CD1c-positive myeloid dendritic cell (primary cell): Measurements from ENCODE around the gene LSAMP.

Experiments
- DNase-seq: peaks from one replicate; pipeline ENCODE4 v3.0.0-alpha.2; 2016; ENCODE audit errors: extremely low spot score

The LSAMP gene

DNA sequence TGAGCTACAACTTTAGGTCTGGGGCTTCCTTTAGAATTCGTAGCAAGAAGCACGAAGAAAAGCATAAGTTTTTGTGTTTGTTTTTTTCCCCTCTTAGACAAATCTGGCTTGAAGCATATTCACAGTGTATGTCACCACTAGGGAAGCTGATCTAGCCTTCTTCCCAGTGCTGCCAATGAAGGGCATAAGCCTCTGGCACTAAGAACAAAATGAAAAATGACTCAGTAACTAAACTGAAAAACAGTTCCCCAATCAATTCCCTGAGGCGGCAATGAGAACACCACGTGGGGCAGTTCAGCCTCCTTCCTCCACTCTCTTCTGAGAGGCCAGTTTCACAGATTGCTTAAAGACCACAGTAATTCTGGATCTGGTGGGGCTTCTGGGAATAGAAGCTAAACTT is 483.9 kb downstream of the LSAMP start:
- no peak for DNase-seq

DNA sequence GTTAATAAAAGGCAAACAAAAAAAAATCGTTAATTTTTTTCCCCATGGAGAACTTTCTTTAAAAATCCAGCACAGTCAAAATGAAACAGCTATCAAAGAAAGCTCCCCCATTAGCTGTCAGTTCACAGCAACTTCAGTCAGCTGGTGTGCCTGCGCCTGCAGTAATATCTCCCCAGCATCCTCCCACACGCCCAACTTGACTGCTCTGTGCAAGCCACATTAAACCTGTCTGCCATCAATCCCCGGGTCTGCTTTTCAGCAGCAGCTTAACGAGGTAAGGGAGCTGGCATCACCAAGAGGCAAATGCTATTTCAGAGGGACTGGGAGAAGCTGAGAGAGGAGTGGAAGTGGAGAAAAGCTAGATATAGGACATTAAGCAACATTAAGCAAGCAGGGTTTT is 484.5 kb downstream of the LSAMP start:
- no peak for DNase-seq

DNA sequence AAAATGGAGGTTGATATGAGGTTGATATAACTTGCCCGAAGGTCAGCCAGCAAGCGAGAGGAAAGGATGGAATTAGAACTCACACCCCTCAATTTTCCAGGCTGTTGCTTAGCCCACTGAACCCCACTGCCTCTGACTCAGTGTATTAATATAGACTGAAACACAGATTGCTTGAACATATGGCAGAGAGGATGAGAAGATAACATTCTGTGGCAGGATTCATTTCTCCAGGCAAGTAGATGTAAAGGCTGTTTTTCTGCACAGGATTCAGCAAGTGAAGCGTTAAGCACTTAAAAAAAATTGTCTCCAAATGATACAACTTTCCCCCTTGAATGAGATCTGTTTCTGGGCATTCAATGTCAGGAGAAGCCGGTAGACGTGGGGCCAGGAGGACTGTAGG is 486.8 kb downstream of the LSAMP start:
- DNase-seq = no peak

DNA sequence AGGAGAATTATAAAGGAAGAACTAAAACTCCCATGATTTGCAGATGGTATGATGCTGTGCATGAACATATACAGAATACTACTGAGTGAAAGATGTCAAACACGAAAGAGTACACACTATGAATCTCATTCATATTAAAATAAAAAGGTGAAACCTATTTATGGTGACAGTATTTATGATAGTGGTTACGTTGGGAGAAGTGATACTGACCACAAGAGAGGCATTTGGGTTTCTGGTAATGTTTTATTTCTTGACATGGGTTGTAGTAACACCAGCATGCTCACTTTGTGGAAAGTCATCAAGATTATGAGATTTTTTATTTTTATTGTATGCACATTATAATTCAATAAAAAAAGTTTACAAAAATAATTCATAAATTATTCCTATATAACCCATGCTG is 498.0 kb downstream of the LSAMP start:
- DNase-seq = no peak

DNA sequence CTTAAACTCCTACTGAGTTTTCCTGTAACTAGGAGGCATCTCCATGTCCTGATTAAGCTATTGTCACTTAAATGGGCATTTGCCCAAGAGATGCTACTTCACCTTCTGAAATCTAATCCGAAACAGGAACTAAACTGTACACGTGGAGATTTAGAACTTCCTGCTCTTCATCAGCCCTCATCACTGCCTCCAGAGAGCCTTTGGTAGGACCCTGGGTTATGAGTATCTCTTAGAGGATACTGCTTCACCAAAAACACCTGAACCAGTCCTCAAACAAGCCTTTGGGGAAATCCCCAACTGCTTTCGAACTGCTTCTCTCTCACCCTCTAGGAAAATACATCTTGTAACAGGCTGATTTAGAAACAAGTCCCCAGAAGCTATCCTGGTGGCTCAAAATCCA is 501.7 kb downstream of the LSAMP start:
- no peak for DNase-seq

DNA sequence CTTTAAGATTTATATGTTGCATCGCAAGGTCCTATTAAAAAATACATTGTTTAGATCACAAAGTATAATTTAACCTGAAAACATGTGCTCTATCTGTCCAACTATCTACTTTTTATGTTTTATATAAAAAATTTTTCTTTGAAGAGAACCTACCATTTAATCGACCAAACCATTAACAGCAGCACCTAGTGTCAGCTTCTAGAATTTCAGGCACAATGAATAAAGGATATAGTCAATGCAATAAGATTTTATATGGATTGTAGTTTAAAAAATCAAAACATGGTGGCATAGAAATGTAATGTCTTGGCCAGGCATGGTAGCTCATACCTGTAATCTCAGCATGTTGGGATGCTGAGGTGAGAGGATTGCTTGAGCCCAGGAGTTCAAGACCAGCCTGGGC is 508.2 kb downstream of the LSAMP start:
- no peak for DNase-seq

DNA sequence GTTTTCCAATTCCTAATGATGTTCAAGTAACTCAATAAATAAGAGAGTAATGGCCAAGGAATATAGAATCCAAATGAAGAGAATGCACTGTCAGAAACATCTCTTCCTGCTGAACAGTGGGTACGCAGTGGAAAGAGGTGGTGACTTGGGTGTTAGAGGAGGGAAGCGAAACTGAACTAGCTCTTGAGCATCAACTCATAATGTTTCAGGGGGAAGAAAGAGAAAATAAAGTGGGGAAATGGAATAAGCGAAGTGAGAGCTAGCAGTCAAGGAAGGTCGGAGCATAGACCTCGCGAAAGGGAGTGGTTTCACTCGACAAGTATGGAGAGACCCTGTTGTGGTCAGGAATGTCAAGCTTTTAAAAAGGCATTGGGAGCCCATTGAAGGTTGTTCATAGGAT is 512.5 kb downstream of the LSAMP start:
- DNase-seq = no peak

DNA sequence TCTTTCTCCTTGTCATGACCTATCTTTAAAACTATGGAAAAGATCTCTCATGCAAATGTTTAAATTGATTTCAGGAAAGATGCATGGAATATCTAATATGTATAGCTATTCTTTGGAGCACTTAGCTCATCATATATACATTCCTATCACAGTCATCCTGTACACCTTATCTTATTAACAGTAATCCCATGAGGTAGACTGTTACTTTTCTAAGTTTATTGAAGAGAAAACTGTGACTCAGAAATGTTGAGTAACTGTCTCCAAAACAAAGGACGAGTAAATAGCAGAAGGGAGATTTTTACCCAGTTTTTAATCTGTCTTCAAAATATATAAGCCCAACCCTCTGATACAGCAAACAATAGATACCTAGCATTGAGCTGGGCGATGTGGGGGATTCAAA is 513.7 kb downstream of the LSAMP start:
- no peak for DNase-seq

DNA sequence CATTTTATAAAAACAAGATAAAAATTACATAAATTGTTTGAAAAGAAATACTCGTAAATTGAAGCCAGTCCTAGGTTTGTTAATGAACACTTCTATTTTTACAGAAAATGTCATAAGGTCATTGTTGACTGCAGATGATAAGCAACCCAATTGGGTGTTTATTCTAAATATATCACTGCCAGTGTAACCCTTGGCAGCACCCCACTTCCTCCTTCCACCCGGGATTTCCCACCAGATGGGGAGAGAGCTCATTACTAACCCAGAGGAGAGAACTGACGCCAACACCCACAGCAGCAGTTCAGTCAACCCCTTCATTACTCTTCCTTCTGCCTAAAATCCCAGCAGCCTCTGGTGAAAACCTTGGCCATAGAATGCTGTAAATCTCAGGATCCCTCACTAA is 514.4 kb downstream of the LSAMP start:
- DNase-seq = no peak

DNA sequence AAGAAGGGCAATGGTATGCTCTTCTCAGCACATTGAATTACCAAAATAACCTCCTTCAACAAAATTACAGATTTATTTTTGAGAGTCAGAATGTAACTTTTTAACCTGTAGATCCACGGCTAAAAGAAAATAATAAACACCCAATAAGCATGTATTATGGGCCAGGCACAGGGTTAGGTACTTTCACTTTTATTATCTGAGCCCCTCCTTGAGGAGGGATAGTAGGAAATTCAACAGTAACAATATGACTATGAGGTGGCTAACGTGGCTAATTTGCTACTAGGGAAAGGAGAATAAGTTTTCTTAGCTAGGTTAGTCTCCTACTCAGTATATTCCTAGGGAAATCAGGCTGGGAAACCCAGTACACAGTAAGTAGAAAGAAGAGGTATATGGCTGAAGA is 515.1 kb downstream of the LSAMP start:
- no peak for DNase-seq

DNA sequence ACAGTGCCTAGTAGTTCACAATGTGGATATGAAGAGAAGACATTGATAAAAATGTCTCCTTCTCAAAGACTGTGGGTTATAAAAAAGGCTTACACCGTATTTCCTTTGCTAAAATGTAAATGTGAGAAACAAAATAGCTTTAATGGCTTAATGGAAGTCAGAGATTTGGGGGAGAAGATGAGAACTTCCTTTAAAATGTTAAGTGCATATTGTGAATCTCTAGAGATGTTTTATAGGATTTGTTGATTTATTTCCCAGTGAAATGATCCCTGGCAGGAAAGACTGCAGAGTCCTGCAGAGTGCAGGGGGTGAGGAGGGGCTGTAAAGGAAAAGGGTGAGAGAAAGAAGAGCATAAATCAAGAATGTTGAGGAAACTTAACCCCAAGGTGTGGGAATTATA is 516.9 kb downstream of the LSAMP start:
- no peak for DNase-seq

DNA sequence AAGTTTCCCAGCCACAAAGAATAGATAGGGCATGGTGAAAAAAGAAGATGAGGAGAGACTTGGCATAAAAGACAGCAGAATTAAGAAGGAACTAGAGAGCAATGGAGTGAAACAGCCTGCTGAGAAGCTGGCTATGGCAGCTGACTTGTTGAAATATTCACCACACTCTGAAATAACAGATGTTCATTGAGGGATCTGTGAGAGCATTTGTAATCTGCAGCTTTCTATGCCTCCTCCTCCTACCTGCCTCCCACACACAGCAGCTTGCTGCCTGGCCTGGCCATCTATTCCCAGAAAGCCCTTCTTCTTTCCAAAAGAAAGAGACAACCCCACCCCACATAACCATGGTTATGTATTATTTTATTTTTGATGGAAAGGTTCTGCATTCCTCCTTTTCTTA is 518.1 kb downstream of the LSAMP start:
- DNase-seq = no peak

DNA sequence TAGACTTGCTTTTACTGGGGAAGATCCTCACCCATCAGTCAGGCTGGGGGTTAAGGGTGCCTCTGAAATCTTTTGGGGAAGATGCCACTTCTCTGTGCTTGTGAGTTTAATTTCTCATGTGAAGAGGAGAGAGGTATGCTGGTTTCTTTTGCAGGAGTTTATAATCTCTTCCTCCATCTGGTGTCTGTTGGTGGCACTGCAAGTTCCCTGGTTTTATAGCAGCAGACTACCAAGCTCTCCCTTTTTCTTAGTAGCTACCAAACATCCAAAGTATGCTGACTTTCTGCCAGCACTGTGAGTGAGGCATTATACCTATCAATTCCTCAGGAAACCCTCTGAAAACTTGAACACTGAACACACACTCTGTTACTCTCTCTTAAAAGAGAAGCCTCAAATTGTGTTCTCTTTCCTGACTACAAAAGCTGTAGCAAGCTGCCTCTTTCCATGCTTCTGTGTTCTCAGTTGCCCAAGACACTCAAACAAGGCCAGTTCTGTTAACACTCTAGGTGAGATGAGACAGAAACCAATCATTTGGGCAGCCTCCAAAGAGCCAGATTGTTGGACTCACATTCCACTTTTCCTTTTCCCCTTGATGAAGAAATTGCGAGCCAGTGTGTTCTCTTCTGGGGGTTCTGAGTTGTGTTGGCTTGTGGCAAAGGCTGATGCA is 522.5 kb downstream of the LSAMP start:
- no peak for DNase-seq

DNA sequence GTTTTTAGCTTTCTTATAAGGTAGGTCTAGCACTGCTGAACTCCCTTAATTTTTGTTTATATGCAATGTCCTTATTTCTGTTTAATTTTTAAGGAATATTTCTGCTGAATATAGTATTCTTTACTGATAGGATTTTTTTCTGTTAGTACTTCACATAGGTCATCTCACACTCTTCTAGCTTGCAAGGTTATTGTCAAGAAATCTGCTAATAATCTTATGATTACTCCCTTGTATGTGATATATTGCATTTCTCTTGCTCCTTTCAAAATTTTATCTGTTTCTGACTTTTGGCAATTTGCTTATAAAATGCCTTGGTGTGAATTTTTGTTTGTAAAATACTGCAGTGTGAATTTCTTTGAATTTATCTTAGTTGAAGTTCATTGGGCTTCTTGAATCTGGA is 523.6 kb downstream of the LSAMP start:
- no peak for DNase-seq

DNA sequence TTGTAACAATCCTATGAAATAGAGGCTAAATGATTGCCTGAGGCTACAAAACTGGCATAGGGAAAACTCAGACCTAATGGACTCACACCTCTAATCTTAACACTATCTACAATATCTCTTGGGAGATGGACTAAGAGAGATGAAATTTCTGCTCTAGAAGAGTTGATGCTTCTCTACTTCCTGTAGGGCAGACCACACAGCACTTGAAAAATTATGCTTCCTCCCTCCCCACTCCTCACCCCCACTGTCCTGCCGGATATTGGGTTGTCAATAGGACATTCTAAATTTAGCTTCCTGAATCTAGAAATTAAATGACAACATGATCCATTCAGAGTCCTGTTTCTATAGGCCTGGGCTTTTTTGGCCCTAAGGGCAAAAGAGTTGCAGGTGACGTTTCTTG is 526.4 kb downstream of the LSAMP start:
- no peak for DNase-seq

DNA sequence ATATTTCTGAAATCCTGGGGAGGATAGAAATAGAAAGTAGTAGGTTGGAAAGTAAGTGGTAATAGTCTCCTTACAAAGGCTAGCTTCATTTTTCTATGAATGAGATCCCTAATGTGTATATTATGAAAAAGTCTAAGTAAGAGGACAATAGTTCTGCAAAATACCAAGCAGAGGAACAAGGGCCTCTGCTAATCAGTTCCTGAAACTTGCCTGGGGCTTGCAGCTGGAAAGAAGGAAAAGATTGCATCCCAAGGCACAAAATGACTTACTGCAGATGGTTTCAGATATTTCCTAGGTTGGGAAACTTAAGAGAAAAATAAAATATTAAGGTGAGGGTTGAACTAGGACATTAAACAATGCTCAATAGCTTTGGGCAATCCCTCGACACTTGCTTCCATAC is 528.4 kb downstream of the LSAMP start:
- DNase-seq = no peak

DNA sequence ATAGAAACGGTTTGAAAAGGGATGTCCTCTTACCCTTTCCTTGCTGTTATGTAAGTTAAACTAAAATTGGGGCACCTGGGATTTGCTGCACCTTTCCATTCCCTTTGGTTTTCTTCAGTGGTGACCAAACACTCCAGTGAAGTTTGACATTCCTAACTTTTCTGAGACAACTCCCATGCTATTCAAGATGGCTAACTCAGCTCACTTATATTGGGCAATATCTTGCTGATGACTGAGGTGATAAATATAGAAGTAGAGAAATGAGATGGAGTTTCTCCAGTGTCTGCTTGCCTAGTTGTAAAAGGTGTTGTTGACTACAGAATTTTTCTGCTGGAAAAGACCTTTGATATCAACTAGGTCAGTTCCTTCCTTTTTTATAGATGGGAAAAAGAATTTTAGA is 530.2 kb downstream of the LSAMP start:
- no peak for DNase-seq

DNA sequence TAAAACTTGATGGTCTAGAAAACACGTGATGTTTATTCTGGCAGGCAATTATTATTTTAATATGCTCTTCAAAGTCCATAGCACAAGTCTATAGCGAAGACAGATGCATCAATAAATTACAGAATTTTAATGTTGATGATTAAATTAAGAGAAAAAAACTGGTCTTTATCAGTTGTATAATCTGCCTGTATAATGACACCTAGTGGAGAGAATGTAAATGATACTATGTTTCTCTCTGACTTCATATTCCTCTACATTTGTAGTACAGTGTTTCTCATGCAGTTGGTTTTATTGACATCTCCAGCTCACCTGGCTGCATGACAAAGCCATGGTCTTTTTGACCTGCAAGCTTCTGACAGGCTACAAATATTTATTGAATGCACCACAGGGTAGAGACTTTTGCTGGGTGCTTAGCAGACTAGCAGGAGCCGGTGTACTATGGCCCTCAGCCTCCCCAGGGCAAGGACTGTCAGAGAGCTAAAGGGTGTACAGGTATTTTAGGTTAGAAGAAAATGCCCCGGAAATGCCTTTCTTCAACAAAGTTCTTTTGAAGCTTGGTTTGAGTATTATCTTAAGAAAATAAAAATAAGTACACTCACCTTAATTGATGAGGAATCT is 532.1 kb downstream of the LSAMP start:
- DNase-seq = no peak

DNA sequence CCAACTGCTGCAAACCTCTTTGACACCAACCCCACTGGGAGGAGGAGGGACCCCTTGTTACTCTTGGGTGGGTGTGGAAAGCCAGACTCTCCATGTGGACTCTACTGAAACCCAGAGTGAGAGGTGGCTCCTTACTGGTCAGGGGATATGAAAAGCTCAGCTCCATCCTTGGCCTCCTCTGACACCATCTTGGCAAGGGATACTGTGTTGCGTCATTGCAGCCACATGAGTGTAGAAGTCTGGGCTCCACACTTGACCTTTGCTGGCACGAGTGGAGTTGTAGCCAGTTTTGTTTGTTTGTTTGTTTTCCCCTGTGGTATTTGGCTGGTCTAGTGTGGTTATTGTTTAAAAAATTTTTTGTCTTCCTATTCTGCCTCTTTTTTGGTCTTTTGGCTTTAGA is 532.9 kb downstream of the LSAMP start:
- DNase-seq = no peak

DNA sequence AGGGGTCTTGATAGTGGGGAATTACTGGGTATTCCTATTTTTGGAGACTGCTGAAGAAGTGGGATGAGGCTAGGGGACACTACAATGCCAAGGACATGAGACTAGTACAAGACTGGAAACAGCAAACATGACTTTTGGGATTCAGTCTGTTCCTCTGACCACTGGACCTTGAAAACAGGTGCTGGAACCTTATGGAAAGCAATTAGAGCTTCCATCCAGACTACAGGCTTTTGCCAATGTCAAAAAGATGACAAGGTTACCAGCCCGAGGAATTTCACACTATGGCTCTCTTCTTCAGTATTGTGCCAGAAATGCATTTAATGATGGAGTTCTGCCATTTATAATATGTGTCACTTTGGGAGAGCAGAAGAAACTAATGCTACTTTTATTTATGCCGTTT is 539.4 kb downstream of the LSAMP start:
- DNase-seq = no peak

DNA sequence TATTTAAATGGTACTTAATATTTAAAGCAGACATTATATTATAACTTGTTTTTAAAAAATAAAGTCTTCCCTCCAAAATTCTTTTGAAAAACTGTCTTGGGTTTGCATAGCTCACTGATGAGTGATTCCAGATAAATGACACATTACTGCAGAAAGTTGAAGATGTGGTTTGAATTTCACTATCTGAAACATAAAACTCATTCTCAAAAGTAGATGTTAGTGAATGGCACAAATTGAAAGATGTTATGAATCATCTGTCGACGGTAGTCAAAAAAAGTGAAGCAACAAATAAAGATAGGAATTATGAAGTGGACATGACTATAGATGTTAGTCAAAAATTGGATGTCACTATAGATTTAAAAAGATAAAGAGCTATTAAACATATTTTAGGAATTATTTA is 541.4 kb downstream of the LSAMP start:
- DNase-seq = no peak

DNA sequence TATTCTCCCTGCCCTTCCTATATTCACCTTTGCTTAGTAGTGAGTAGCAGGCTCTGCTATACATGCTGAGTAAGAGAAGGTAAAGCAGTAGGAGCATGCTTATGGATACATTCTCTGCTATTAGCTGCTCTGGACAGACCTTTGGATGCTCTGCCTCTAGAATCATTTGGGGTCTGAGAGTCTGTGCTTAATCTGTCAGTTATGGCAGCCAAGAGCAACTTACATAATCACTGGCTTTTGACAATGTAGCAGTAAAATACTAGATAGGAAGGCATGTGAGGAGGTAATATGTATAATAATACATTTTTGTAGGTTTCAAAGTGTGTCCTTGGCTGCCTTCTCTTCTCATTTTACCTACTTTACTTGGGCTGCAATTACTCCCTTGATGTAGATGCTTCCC is 544.3 kb downstream of the LSAMP start:
- DNase-seq = no peak

DNA sequence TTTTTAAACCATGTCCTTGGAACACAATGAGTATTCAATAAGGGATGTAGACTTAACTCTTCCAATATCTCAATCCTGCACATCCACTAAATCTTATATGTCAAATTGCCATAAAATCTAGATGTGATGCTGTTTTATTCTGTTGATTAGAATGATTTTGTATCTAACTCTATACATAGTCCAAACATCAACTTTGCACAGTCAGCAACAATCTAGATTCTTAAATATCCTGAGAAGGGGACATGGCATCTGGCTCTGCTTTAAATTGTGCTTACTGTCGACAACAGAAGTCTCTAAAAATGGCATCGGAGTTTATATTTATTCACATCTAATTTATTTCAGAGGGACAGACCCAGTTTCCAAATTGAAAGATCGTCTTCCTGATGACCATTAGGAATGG is 545.8 kb downstream of the LSAMP start:
- no peak for DNase-seq
